K562 (cell line): ENCODE data around the gene KBTBD12. TPM values are rescaled to one million over a fixed set of nuclear protein-coding genes. Genes with fewer than 3 reads are reported as not detected.

Experiments
- ATAC-seq: fragments of 200-7000 bp; cut with Tn5 transposase; 3 replicates; pipeline ENCODE4 v1.9.1; 2020; ENCODE audit warnings: moderate library complexity
- BruUV-seq: library from RNA; stranded (reverse); fragments of 400-500 nt; replicated peaks from 2 replicates; lab custom pipeline; 2021; lab: Mats Ljungman, UMichigan
- CTCF ChIA-PET: fragments of 300-600 bp; formaldehyde crosslinking; extraction: SDS; loops from one replicate; lab custom pipeline; 2021; ENCODE audit warnings: low intra/inter-chr PET ratio; lab: Yijun Ruan, JAX
- POLR2A ChIA-PET: fragments of 300-600, 350-650 bp; sonication (Branson Sonifier 250); formaldehyde crosslinking; extraction: SDS; loops from one replicate; lab custom pipeline; 2021; ENCODE audit warnings: antibody characterized with exemption, inconsistent platforms; lab: Yijun Ruan, JAX
- DNase-seq, 4 experiments: peaks; one replicate each; pipeline versions ENCODE4 v3.0.0 to v3.0.0-alpha.2; 2011 to 2018; ENCODE audit warnings: low spot score in 3 of 4, mixed read lengths in 3 of 4; ENCODE audit errors: extremely low read depth in 1 of 4
- FAIRE-seq: peaks from 2 replicates; lab custom pipeline; 2011; peaks lifted over from hg19 to GRCh38; lab: Jason Lieb, UNC
- H2AFZ ChIP-seq: 2 replicates; pipeline ENCODE4 v1.6.0; 2011; ENCODE audit warnings: low read depth, low read length, control low read depth, inconsistent platforms
- H3K27ac ChIP-seq: fragments of 200-600 bp; 3 replicates; pipeline ENCODE4 v1.8.0; 2011; ENCODE audit warnings: low read depth, mild to moderate bottlenecking, control low read depth, inconsistent platforms, low read length, moderate library complexity, mixed read lengths; ENCODE audit errors: extremely low read depth
- H3K27me3 ChIP-seq, 2 experiments: fragments of 300-600 bp in 1 of 2; 2 replicates in 1 of 2; 3 replicates in 1 of 2; pipeline versions ENCODE4 v1.6.0 to v1.8.0; 2011; ENCODE audit warnings: inconsistent platforms in 2 of 2, low read length in 2 of 2, mild to moderate bottlenecking in 1 of 2, mixed read lengths in 1 of 2, moderate library complexity in 1 of 2; ENCODE audit not compliant: control insufficient read depth in 2 of 2, insufficient read depth in 2 of 2
- H3K36me3 ChIP-seq: fragments of 300-600 bp; 3 replicates; pipeline ENCODE4 v1.8.0; 2011; ENCODE audit warnings: mild to moderate bottlenecking, low read length, inconsistent platforms; ENCODE audit not compliant: control insufficient read depth, insufficient read depth
- H3K4me1 ChIP-seq, 2 experiments: fragments of 200-600 bp in 1 of 2; replicated peaks in 1 of 2; 2 replicates in 1 of 2; 3 replicates in 1 of 2; pipeline versions ENCODE4 v1.5.1 to v1.8.0; 2011; ENCODE audit warnings: inconsistent platforms in 2 of 2, low read length in 2 of 2, mild to moderate bottlenecking in 1 of 2, mixed read lengths in 1 of 2, moderate library complexity in 1 of 2; ENCODE audit not compliant: control insufficient read depth in 2 of 2, insufficient read depth in 2 of 2
- H3K4me2 ChIP-seq: 2 replicates; pipeline ENCODE4 v1.6.1; 2011; ENCODE audit warnings: low read length, control low read depth, inconsistent platforms, mixed read lengths; ENCODE audit not compliant: insufficient read depth
- H3K4me3 ChIP-seq: fragments of 200-600 bp; sonication (generic), shearing (Covaris generic); 2 replicates; pipeline ENCODE4 v1.5.1; 2016; ENCODE audit warnings: control low read depth, inconsistent platforms
- H3K79me2 ChIP-seq: fragments of 200-600 bp; 3 replicates; pipeline ENCODE4 v1.8.0; 2011; ENCODE audit warnings: low read length, inconsistent platforms; ENCODE audit not compliant: control insufficient read depth, insufficient read depth
- H3K9ac ChIP-seq, 2 experiments: 2 replicates each; pipeline versions ENCODE4 v1.6.0 to v1.6.1; 2011; ENCODE audit warnings: low read depth in 2 of 2, low read length in 2 of 2, control low read depth in 1 of 2, inconsistent platforms in 1 of 2, mild to moderate bottlenecking in 1 of 2, mixed read lengths in 1 of 2; ENCODE audit not compliant: insufficient read depth in 1 of 2
- H3K9me1 ChIP-seq: one replicate; pipeline ENCODE4 v1.6.0; 2011; ENCODE audit warnings: inconsistent platforms, mild to moderate bottlenecking, low read length, moderate library complexity; ENCODE audit not compliant: control insufficient read depth, insufficient read depth
- H3K9me3 ChIP-seq: replicated peaks from 2 replicates; pipeline ENCODE4 v1.5.1; 2011; ENCODE audit warnings: low read depth, low read length, inconsistent platforms; ENCODE audit not compliant: control insufficient read depth, insufficient read depth
- H4K20me1 ChIP-seq: replicated peaks from 2 replicates; pipeline ENCODE4 v1.6.1; 2011; ENCODE audit warnings: low read length, inconsistent platforms, mixed read lengths; ENCODE audit not compliant: control insufficient read depth, insufficient read depth
- E2F3 ChIP-seq: fragments of 250-450 bp; sonication (Bioruptor Pico); IDR thresholded peaks from 2 replicates; pipeline ENCODE4 v1.4.0; 2020; ENCODE audit warnings: mild to moderate bottlenecking
- HINFP ChIP-seq: fragments of 450-650 bp; conservative IDR thresholded peaks from 2 replicates; pipeline ENCODE4 v1.6.1; 2016; ENCODE audit warnings: missing genetic modification characterization, low read depth, mild to moderate bottlenecking, control low read depth, missing compliant biosample characterization
- NCOA2 ChIP-seq, 2 experiments: fragments of 450-650 bp; IDR thresholded peaks; 2 replicates each; pipeline ENCODE4 v1.6.1; 2018; ENCODE audit warnings: mild to moderate bottlenecking in 2 of 2, moderate library complexity in 1 of 2; ENCODE audit not compliant: partially characterized antibody in 2 of 2
- NELFE ChIP-seq: IDR thresholded peaks from 2 replicates; pipeline ENCODE4 v1.6.1; 2011; ENCODE audit warnings: mild to moderate bottlenecking; ENCODE audit not compliant: insufficient read depth, insufficient read length
- PCBP1 ChIP-seq: fragments of 200-400 bp; formaldehyde crosslinking; IDR thresholded peaks from 2 replicates; pipeline ENCODE4 v1.6.1; 2018; ENCODE audit warnings: mild to moderate bottlenecking, low read depth, low read length; ENCODE audit not compliant: poor library complexity, severe bottlenecking
- RAD51 ChIP-seq: fragments of 450-650 bp; IDR thresholded peaks from 2 replicates; pipeline ENCODE4 v1.7.1; 2016; ENCODE audit warnings: low read depth, mild to moderate bottlenecking, borderline replicate concordance
- THRAP3 ChIP-seq: fragments of 450-650 bp; IDR thresholded peaks from 2 replicates; pipeline ENCODE4 v1.6.1; 2016; ENCODE audit warnings: mild to moderate bottlenecking, inconsistent platforms, borderline replicate concordance
- ZNF175 ChIP-seq: fragments of 200-800 bp; sonication (Bioruptor generic); IDR thresholded peaks from 2 replicates; pipeline ENCODE4 v1.6.1; 2016; ENCODE audit warnings: low read depth, mild to moderate bottlenecking, missing genetic modification characterization, missing compliant biosample characterization
- WGBS: fragments of 100-300 bp; shearing (Covaris generic); methylation state at CpG from one replicate; pipeline ENCODE4 v1.1.6; 2016; ENCODE audit warnings: low coverage, mixed read lengths; ENCODE audit not compliant: insufficient coverage; ENCODE audit errors: missing lambda C conversion rate; 5-methylcytosine and 5-hydroxymethylcytosine counted together
- in situ Hi-C: fragments of 300-500 bp; cut with MboI; formaldehyde crosslinking; loops from 4 replicates; pipeline ENCODE4 v1.15.0; 2018; ENCODE audit warnings: inconsistent platforms, mixed read lengths
- intact Hi-C: fragments of 100-400 bp; cut with micrococcal nuclease; formaldehyde crosslinking; loops from 2 replicates; pipeline ENCODE4 v1.14.2; 2022
- polyA plus RNA-seq, 8 experiments: library from polyadenylated mRNA; depleted of rRNA in 4 of 8; stranded (reverse) in 5 of 8; unstranded in 3 of 8; fragments of >200 nt; fragmentation: Nextera tagmentation in 2 of 8; fragmentation: Illumina TruSeq in 1 of 8; extraction: Ambion mirVana in 2 of 8; extraction: Trizol in 1 of 8; gene quantifications; 2 replicates each; pipeline versions ENCODE4 v1.2.1 to v1.2.3, GENCODE V29; 2011 to 2014; ENCODE audit warnings: inconsistent platforms in 1 of 8, missing spikeins in 1 of 8
- total RNA-seq, 7 experiments: library from RNA; depleted of rRNA in 6 of 7; stranded (reverse); fragments of >200 nt in 6 of 7; fragmentation: Illumina TruSeq in 2 of 7; extraction: Trizol in 2 of 7; gene quantifications; 2 replicates each; pipeline versions ENCODE4 v1.2.1 to v1.2.3, GENCODE V29; 2011 to 2021; ENCODE audit warnings: low replicate concordance in 1 of 7
- TF ChIP-seq, protein P1 (sequence below): sonication (generic); formaldehyde crosslinking; IDR thresholded peaks from 2 replicates; pipeline ENCODE4 v1.8.0; 2023; ENCODE audit warnings: missing genetic modification reagents, mild to moderate bottlenecking, borderline replicate concordance
- TF ChIP-seq, protein P2 (sequence below), 2 experiments: fragments of 200-800 bp in 1 of 2; sonication (Bioruptor generic) in 1 of 2; sonication (generic) in 1 of 2; formaldehyde crosslinking in 1 of 2; IDR thresholded peaks in 1 of 2; conservative IDR thresholded peaks in 1 of 2; 2 replicates each; pipeline versions ENCODE4 v1.5.0 to v1.6.1; 2016 to 2020; ENCODE audit warnings: missing compliant biosample characterization in 1 of 2, missing genetic modification characterization in 1 of 2, missing genetic modification reagents in 1 of 2

The KBTBD12 gene
- total and polyA plus RNA-seq, 9 of the 15 experiments (the other 6 are each of a cell fraction or from before 2014, with no cell fraction given): not detected

- TF ChIP-seq, protein P1, sequence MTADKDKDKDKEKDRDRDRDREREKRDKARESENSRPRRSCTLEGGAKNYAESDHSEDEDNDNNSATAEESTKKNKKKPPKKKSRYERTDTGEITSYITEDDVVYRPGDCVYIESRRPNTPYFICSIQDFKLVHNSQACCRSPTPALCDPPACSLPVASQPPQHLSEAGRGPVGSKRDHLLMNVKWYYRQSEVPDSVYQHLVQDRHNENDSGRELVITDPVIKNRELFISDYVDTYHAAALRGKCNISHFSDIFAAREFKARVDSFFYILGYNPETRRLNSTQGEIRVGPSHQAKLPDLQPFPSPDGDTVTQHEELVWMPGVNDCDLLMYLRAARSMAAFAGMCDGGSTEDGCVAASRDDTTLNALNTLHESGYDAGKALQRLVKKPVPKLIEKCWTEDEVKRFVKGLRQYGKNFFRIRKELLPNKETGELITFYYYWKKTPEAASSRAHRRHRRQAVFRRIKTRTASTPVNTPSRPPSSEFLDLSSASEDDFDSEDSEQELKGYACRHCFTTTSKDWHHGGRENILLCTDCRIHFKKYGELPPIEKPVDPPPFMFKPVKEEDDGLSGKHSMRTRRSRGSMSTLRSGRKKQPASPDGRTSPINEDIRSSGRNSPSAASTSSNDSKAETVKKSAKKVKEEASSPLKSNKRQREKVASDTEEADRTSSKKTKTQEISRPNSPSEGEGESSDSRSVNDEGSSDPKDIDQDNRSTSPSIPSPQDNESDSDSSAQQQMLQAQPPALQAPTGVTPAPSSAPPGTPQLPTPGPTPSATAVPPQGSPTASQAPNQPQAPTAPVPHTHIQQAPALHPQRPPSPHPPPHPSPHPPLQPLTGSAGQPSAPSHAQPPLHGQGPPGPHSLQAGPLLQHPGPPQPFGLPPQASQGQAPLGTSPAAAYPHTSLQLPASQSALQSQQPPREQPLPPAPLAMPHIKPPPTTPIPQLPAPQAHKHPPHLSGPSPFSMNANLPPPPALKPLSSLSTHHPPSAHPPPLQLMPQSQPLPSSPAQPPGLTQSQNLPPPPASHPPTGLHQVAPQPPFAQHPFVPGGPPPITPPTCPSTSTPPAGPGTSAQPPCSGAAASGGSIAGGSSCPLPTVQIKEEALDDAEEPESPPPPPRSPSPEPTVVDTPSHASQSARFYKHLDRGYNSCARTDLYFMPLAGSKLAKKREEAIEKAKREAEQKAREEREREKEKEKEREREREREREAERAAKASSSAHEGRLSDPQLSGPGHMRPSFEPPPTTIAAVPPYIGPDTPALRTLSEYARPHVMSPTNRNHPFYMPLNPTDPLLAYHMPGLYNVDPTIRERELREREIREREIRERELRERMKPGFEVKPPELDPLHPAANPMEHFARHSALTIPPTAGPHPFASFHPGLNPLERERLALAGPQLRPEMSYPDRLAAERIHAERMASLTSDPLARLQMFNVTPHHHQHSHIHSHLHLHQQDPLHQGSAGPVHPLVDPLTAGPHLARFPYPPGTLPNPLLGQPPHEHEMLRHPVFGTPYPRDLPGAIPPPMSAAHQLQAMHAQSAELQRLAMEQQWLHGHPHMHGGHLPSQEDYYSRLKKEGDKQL (CRISPR knock-in tag): no peak
Observed at GRCh38 chr3:128001576-128001975, 86.5 kb downstream of the KBTBD12 start (continued).

GRCh38 chr3:128004661-128005060 is 89.6 kb downstream of the KBTBD12 start:
- FAIRE-seq: no peak
- intact Hi-C loops: no loop called here
- Histone ChIP-seq H3K4me2 (no peak overlapping the region), H3K36me3 (no peaks in the 10 kb centered on the region), H3K4me3 (no peak overlapping the region), H3K79me2 (no peaks in the 10 kb centered on the region), H2AFZ (no peak overlapping the region), H3K27me3 (peaks cover 13 to 49% of the 10 kb centered on the region in 2 experiments; a peak in 4 of 5 replicates), H4K20me1 (no peaks in the 10 kb centered on the region), H3K27ac (no peak overlapping the region), H3K4me1 (peaks cover 0 to 5% of the 10 kb centered on the region in 2 experiments; a peak in 4 of 5 replicates), H3K9me3 (no peaks in the 10 kb centered on the region), H3K9me1 (no peaks in the 10 kb centered on the region), H3K9ac (no peak overlapping the region)
- CTCF ChIA-PET: no interaction called here
- whole genome bisulfite sequencing: 8% methylated on average over 8 of the region's 8 CpGs
- DNase-seq: no peak
- POLR2A ChIA-PET: no interaction called here
- ATAC-seq: no peak
- BruUV-seq: no TSS peak
- in situ Hi-C loops: no loop called here
- TF ChIP-seq, protein P2, sequence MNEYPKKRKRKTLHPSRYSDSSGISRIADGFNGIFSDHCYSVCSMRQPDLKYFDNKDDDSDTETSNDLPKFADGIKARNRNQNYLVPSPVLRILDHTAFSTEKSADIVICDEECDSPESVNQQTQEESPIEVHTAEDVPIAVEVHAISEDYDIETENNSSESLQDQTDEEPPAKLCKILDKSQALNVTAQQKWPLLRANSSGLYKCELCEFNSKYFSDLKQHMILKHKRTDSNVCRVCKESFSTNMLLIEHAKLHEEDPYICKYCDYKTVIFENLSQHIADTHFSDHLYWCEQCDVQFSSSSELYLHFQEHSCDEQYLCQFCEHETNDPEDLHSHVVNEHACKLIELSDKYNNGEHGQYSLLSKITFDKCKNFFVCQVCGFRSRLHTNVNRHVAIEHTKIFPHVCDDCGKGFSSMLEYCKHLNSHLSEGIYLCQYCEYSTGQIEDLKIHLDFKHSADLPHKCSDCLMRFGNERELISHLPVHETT (CRISPR knock-in tag; conservative IDR thresholded peaks at IDR 0.05 in 1 of 2, IDR thresholded peaks at IDR 0.05 in 1 of 2): no peak
- TF ChIP-seq RAD51: no peak
- TF ChIP-seq PCBP1: no peak
- no peak for TF ChIP-seq E2F3 (CRISPR knock-in tag)
- no peak for TF ChIP-seq HINFP (tag)
- no peak for TF ChIP-seq NCOA2 (IDR thresholded peaks at IDR 0.05; ENCODE audit: partially characterized antibody in 2 of 2)
- TF ChIP-seq ZNF175 (CRISPR knock-in tag): no peak
- no peak for TF ChIP-seq NELFE
- no peak for TF ChIP-seq THRAP3
